ENCODE results near the gene BRD1.

- TF ChIP-seq POLR2AphosphoS5 (IDR thresholded peaks at IDR 0.05; ENCODE audit: low read depth, low read length) (no peak), POLR2A (IDR thresholded peaks at IDR 0.05; ENCODE audit: low read depth, low read length) (no peak), TAF1 (IDR thresholded peaks at IDR 0.05; ENCODE audit: borderline replicate concordance, low read depth, low read length) (no peak)
Measured at GRCh38 chr22:49768951-49769690, 58.6 kb downstream of the BRD1 start.

All from GM12892 (cell line).